Left lobe of liver (tissue), 2 donors: ENCODE data around the gene RBP3. TPM values are rescaled to one million over a fixed set of nuclear protein-coding genes. Genes with fewer than 3 reads are reported as not detected.

Experiments
- ATAC-seq: fragments of 200-7000 bp; cut with Tn5 transposase; one replicate; pipeline ENCODE4 v1.9.1; 2020; ENCODE audit warnings: mild to moderate bottlenecking, moderate library complexity
- DNase-seq: peaks from one replicate; pipeline ENCODE4 v3.0.0-alpha.2; 2020; ENCODE audit warnings: low spot score
- total RNA-seq: library from RNA; stranded (reverse); gene quantifications from one replicate; pipeline ENCODE4 v1.2.1, GENCODE V29; 2021
- donor health status: DM: no; HTN: no; CAD: no; lungs with moderate emphysema.
- donor health status: DM: no; HTN: yes; CAD: no.

The RBP3 gene
- total RNA-seq, 1 donor from 2014 or later: not detected

DNA sequence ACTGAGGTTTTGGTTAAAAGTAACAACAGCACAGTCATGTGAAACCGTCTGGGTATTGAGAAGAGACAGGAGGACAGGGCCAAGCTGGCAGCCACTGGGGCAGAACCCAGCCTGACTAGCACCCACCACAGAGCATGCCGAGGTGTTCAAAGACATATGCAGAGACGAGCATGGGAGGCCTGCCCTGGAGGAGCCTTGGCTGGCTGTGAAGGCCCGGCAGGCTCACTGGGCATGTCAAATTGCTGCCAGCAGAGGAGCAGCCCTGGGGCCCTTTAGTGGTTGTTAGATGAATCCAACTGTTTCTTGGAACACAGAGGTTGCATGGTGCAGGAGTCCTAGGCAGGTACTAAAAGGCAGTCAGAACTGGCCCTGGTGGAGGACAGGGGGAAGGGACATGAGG lies 30.9 kb upstream of the RBP3 start:
- DNase-seq: no peak
- no peak for ATAC-seq

DNA sequence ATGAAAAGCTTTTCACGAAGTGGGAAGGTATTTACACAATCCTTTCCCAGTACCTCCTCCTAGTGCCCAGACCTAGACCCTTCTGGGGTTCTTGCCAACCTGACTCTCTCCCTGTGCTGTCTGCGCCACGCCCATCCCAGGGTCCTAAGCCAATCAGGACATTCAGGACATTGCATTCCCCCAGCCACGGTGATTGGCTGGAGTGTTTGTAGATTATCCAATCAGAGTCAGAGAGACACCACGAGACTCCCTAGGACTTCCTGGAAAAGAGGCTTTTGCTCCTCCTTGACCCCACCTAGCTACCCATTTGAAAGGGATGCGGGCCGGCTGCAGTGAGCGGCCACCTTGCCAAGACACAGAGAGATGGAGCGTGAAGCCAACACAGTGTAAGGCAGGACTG lies 29.5 kb upstream of the RBP3 start:
- ATAC-seq (no peak), DNase-seq (no peak)

GRCh38 chr10:47319784-47320183 lies 28.4 kb upstream of the RBP3 start:
- ATAC-seq (no peak), DNase-seq (no peak)

GRCh38 chr10:47320812-47321211 lies 27.4 kb upstream of the RBP3 start:
- ATAC-seq (no peak), DNase-seq (no peak)

DNA sequence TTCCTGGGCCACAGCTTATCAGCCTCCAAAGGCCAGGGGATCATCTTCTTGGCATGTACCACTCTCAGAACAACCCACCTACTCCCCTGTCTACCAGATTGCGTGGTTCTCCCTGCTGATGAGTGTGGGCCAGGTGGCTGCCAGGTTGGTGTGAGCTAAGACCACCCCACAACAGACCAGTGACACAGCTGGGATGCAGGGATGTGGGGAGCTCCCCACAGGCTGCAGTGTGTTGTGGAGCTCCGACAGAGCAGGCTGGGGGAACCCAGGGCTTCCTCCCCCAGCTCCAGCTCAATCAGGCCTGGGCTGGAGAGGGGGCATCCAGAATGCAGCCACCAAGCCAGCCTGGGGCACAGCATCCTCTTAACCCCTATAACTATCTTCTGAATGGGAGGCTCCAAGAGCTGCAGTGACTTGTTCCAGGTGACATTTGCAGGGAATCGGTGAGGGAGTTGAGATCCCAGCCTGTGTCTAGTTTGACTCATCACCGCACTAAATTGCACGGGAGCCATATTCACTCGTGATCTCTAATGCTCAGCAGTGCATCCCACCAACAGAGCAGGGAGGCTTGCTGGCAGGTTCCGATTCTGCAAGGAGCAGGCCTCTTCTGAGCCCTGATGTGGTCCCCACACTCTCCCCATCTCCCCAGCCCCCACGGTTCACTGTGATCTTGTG lies 26.5 kb upstream of the RBP3 start:
- no peak for ATAC-seq
- no peak for DNase-seq

DNA sequence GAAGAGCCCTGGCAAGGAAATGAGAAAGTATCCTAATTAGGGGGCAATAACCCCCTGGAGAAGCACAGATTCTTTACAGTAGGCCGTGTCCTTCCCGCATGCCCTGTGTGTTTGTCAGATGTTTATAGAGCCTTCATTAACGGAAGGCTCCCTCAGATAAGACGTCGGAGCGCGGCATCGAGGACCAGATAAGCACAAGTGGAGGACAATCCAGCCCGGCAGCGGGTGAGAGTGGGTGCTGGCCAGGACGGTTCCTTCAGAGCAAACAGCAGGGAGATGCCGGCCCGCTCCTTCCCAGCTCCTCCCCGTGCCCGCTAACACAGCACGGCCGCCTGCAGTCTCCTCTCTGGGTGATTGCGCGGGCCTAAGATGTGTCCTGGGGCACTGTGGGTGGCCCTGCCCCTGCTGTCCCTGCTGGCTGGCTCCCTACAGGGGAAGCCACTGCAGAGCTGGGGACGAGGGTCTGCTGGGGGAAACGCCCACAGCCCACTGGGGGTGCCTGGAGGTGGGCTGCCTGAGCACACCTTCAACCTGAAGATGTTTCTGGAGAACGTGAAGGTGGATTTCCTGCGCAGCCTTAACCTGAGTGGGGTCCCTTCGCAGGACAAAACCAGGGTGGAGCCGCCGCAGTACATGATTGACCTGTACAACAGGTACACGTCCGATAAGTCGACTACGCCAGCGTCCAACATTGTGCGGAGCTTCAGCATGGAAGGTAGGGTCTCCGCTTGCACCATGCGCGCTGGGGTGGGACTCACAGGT lies 25.7 kb upstream of the RBP3 start, which contains the start of gene GDF2:
Gene GDF2, plus strand, starts transcription at position 155 of the 762 bp plus-strand sequence. Its CDS starts 215 bp downstream, at position 370.
- ATAC-seq: peak; percentile 41

GRCh38 chr10:47323087-47323486 lies 25.1 kb upstream of the RBP3 start:
- DNase-seq: no peak
- ATAC-seq: no peak

More for the DNA sequence above, 25.7 kb upstream of the RBP3 start, which contains the start of gene GDF2:
- no peak for DNase-seq

- ATAC-seq: no peak
- DNase-seq: no peak
Measured at GRCh38 chr10:47323636-47324296, 24.4 kb upstream of the RBP3 start.

GRCh38 chr10:47325303-47326291 lies 22.6 kb upstream of the RBP3 start:
- ATAC-seq: no peak
- no peak for DNase-seq

DNA sequence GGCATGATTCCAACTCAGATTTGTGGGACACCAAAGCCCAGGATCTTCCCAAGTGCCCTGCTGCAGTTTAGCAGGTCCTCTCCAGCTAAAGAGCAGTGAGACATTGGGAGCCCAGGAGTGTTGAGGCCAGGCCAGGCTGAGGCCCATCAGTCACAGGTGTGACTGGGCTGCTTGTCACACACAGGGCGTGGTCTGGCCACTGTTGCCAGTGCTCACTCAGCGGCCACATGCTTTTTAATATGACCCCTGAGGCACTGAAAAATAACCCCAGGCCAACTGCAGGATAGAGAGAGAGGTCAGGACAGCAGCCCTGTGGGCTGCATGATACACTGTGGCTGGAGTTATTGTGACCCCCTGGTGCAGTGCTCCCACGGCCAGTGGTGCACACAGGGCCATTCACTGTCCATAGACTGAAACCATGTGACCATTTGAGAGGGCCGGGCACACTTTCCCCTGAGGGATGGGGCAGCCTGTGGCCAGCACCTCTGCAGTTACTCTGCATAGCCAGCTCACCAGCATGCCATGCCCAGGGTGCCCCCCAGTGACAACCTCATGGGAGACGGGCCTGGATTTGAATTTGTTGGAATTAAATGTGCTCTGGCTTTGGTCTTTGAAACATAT lies 21.7 kb upstream of the RBP3 start:
- ATAC-seq: no peak

DNA sequence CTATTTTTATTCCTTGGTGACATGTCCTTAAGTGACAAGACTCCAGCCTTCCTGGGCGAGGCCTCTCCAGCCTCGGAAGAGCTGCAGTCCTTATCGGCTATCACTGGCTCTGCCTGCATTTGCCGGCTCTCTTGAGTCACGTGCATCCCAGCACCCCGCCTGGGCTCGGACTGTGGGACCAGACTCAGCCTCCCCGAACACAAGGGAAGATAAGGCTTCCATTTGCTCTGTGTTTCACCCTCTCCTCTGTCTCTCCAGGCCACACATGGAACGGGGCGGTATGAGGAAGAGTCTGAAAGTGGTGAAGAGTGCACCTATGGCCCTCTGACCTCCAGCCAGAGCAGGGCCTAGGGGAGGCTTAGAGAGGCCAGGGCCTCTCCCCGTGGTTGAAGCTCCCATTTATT lies 21.2 kb upstream of the RBP3 start:
- ATAC-seq (no peak), DNase-seq (no peak)

More for the DNA sequence above, 21.7 kb upstream of the RBP3 start:
- no peak for DNase-seq

- no peak for ATAC-seq
- no peak for DNase-seq
Measured at GRCh38 chr10:47329855-47330254, 18.3 kb upstream of the RBP3 start.

DNA sequence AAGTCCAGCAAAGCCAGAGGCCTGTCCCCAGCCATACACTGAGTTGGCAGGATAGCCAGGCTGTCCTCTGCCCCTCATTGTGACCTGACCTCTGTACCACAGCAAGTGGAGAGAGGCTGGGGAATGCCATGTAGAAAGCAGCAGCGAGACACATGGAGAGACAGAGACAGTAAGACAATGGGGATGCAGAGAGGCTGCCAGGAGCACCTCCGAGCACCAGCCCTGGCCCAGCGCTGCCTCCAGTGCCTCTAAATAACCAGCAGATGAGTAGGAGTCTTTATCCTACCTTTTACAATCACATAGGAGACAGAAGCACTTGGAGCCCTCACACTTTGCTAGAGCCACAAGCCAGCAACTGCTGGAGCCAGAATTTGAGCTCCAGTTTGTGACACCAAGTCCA lies 17.8 kb upstream of the RBP3 start:
- peak; percentile 18 for ATAC-seq

GRCh38 chr10:47330804-47331203 lies 17.4 kb upstream of the RBP3 start:
- DNase-seq: peak; percentile 85

More for the DNA sequence above, 17.8 kb upstream of the RBP3 start:
- DNase-seq: no peak

GRCh38 chr10:47331491-47331890 lies 16.7 kb upstream of the RBP3 start:
- DNase-seq (no peak), ATAC-seq (no peak)

More at GRCh38 chr10:47330804-47331203, 17.4 kb upstream of the RBP3 start:
- ATAC-seq: peak; percentile 99

DNA sequence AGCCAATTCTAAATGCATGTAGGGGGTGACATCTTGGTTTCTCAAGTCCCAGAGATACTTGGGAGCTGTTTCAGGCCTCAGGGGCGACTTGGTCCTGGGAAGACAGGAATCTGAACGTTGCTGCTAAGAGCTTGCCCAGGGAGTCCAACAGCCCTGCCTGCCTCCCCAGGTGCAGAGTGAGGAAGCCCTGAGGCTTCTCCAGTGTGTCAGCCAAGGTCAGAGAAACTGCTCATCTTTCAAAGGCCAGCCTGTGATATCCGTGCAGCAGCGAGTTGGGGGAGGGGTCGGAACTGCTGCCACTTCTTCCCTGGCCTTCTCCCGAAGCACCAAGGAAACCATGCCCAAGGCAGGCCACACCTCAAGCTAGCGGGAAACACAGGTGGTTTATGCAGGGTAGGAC lies 16.2 kb upstream of the RBP3 start:
- no peak for DNase-seq
- no peak for ATAC-seq

DNA sequence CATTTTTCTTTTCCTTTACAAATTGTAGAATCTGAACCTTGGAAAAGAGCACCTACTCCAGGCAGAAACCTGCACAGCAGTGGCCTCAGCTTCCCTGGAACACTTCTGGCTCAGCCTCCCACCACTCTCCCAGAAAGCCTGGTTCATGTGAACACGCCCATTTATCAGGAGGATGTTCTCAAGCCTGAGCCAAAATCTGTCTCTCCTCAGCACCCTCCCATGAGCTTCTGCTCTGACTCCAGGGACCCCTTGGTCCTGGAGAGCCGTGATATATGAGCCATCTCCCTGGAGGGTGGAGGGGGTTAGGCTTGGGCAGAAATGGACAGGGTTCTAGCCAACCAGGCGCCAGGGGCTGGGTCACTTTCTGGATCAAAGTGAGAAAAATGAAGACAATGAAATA lies 15.8 kb upstream of the RBP3 start:
- ATAC-seq (no peak), DNase-seq (no peak)

GRCh38 chr10:47332946-47333345 lies 15.2 kb upstream of the RBP3 start:
- no peak for DNase-seq

GRCh38 chr10:47333532-47333931 lies 14.6 kb upstream of the RBP3 start:
- no peak for DNase-seq
- ATAC-seq: no peak

More at GRCh38 chr10:47332946-47333345, 15.2 kb upstream of the RBP3 start:
- no peak for ATAC-seq
